PC-3 (cell line): ENCODE measurements around the gene MTCL1. TPM values are rescaled to one million over a fixed set of nuclear protein-coding genes. Genes with fewer than 3 reads are reported as not detected.

Experiments used
- ATAC-seq: fragments of 200-7000 bp; cut with Tn5 transposase; 2 replicates; pipeline ENCODE4 v1.9.1; 2020; ENCODE audit warnings: mild to moderate bottlenecking, moderate library complexity
- BruUV-seq: library from RNA; stranded (reverse); fragments of 400-500 nt; replicated peaks from 2 replicates; lab custom pipeline; 2021; lab: Mats Ljungman, UMichigan
- CTCF ChIA-PET: fragments of 300-600 bp; sonication (Branson Sonifier 250); formaldehyde crosslinking; loops from one replicate; lab custom pipeline; 2022; ENCODE audit warnings: antibody characterized with exemption; lab: Charles Lee
- POLR2A ChIA-PET: fragments of 300-600 bp; sonication (Branson Sonifier 250); formaldehyde crosslinking; loops from one replicate; lab custom pipeline; 2022; ENCODE audit warnings: antibody characterized with exemption; ENCODE audit not compliant: unreplicated experiment; lab: Charles Lee
- DNase-seq: peaks from one replicate; pipeline ENCODE4 v3.0.0-alpha.2; 2015
- H2AFZ ChIP-seq: fragments of 300-600 bp; sonication (generic); 2 replicates; pipeline ENCODE4 v1.6.0; 2016; ENCODE audit warnings: antibody characterized with exemption, low read length
- H3F3A ChIP-seq: fragments of 300-600 bp; sonication (generic); one replicate; pipeline ENCODE4 v1.6.0; 2017; ENCODE audit warnings: antibody characterized with exemption, low read length, control low read depth, mild to moderate bottlenecking; ENCODE audit not compliant: unreplicated experiment
- H3K27ac ChIP-seq: fragments of 300-600 bp; sonication (generic); 2 replicates; pipeline ENCODE4 v1.5.1; 2016; ENCODE audit warnings: mild to moderate bottlenecking, low read length
- H3K27me3 ChIP-seq: fragments of 300-600 bp; sonication (generic); 2 replicates; pipeline ENCODE4 v1.6.1; 2016; ENCODE audit warnings: low read length, mixed read lengths
- H3K36me3 ChIP-seq: fragments of 300-600 bp; sonication (generic); 2 replicates; pipeline ENCODE4 v1.6.1; 2016; ENCODE audit warnings: low read depth, mixed run types, low read length, mixed read lengths
- H3K4me1 ChIP-seq: fragments of 300-600 bp; sonication (generic); 2 replicates; pipeline ENCODE4 v1.5.1; 2016; ENCODE audit warnings: low read length; ENCODE audit not compliant: insufficient read depth
- H3K4me2 ChIP-seq: fragments of 300-600 bp; sonication (generic); 2 replicates; pipeline ENCODE4 v1.6.0; 2016; ENCODE audit warnings: low read length
- H3K4me3 ChIP-seq: fragments of 300-600 bp; sonication (generic); 2 replicates; pipeline ENCODE4 v1.5.1; 2016; ENCODE audit warnings: mild to moderate bottlenecking, low read length, mixed read lengths
- H3K79me2 ChIP-seq: fragments of 300-600 bp; sonication (generic); 2 replicates; pipeline ENCODE4 v1.6.1; 2017; ENCODE audit warnings: low read length, mixed read lengths
- H3K9ac ChIP-seq: fragments of 300-600 bp; sonication (generic); 2 replicates; pipeline ENCODE4 v1.6.0; 2016; ENCODE audit warnings: mild to moderate bottlenecking, low read length
- H3K9me2 ChIP-seq: fragments of 300-600 bp; sonication (generic); replicated peaks from 2 replicates; pipeline ENCODE4 v1.6.1; 2016; ENCODE audit warnings: mixed run types, low read length, mixed read lengths
- H3K9me3 ChIP-seq: fragments of 300-600 bp; sonication (generic); 2 replicates; pipeline ENCODE4 v1.6.1; 2016; ENCODE audit warnings: low read length, mixed read lengths
- H4K20me1 ChIP-seq: fragments of 300-600 bp; sonication (generic); 2 replicates; pipeline ENCODE4 v1.6.1; 2016; ENCODE audit warnings: low read length, mixed read lengths
- CTCF ChIP-seq: fragments of 300-600 bp; sonication (generic); conservative IDR thresholded peaks from 2 replicates; pipeline ENCODE4 v1.5.1; 2017; ENCODE audit warnings: antibody characterized with exemption, low read depth, mild to moderate bottlenecking, low read length
- EZH2 ChIP-seq: fragments of 300-600 bp; sonication (generic); IDR thresholded peaks from one replicate; pipeline ENCODE4 v1.6.1; 2017; ENCODE audit warnings: antibody characterized with exemption, mild to moderate bottlenecking, low read length; ENCODE audit not compliant: unreplicated experiment
- EZH2phosphoT487 ChIP-seq: fragments of 300-600 bp; sonication (generic); IDR thresholded peaks from 2 replicates; pipeline ENCODE4 v1.6.1; 2018; ENCODE audit warnings: mild to moderate bottlenecking, antibody characterized with exemption, low read length, borderline replicate concordance
- intact Hi-C: fragments of 100-400 bp; cut with micrococcal nuclease; formaldehyde crosslinking; loops from 2 replicates; pipeline ENCODE4 v1.9.0; 2023
- total RNA-seq: library from RNA; depleted of rRNA; stranded (reverse); fragments of >200 nt; gene quantifications from 2 replicates; pipeline ENCODE4 v1.2.3, GENCODE V29; 2014

Gene MTCL1
- total RNA-seq, 1 experiment from 2014 or later, result 33.1 TPM

GRCh38 chr18:8722946-8723820 lies 17.8 kb downstream of the MTCL1 start:
- no peak overlapping the region for H3K27ac ChIP-seq
- no peaks in the 10 kb centered on the region for H4K20me1 ChIP-seq
- TF ChIP-seq EZH2 (no peak), EZH2phosphoT487 (no peak), CTCF (no peak)
- intact Hi-C loops, result no loop called here
- H3K9me2 ChIP-seq, result no peaks in the 10 kb centered on the region
- peaks cover 19% of the 10 kb centered on the region; the same call in 1 of the 2 replicates for H3K36me3 ChIP-seq
- ChIA-PET POLR2A (no interaction called here), CTCF (no interaction called here)
- no peak overlapping the region for H3K4me3 ChIP-seq
- BruUV-seq, result no TSS peak
- H3K9ac ChIP-seq, result no peak overlapping the region
- H3K4me2 ChIP-seq, result no peak overlapping the region
- no peaks in the 10 kb centered on the region for H3F3A ChIP-seq
- no peaks in the 10 kb centered on the region for H3K27me3 ChIP-seq
- H2AFZ ChIP-seq, result no peak overlapping the region
- peaks cover 8% of the 10 kb centered on the region; the same call in 1 of the 2 replicates for H3K4me1 ChIP-seq
- ATAC-seq (no peak), DNase-seq (no peak)
- H3K79me2 ChIP-seq, result peaks cover 37% of the 10 kb centered on the region
- no peaks in the 10 kb centered on the region for H3K9me3 ChIP-seq

- CTCF ChIA-PET, result no interaction called here
- H3K9ac ChIP-seq, result no peak overlapping the region
- H3K79me2 ChIP-seq, result peaks cover 31% of the 10 kb centered on the region; the same call in 1 of the 2 replicates
- no peaks in the 10 kb centered on the region for H3F3A ChIP-seq
- no peak overlapping the region for H3K27ac ChIP-seq
- no peaks in the 10 kb centered on the region for H3K27me3 ChIP-seq
- H3K9me3 ChIP-seq, result no peaks in the 10 kb centered on the region
- no peaks in the 10 kb centered on the region for H4K20me1 ChIP-seq
- no peak overlapping the region for H3K4me2 ChIP-seq
- TF ChIP-seq EZH2phosphoT487 (no peak), CTCF (no peak), EZH2 (no peak)
- intact Hi-C loops, result no loop called here
- no peaks in the 10 kb centered on the region for H3K9me2 ChIP-seq
- H3K4me3 ChIP-seq, result no peak overlapping the region
- H3K4me1 ChIP-seq, result peaks cover 8% of the 10 kb centered on the region; the same call in 1 of the 2 replicates
- DNase-seq (no peak), ATAC-seq (no peak)
- no TSS peak for BruUV-seq
- POLR2A ChIA-PET, result no interaction called here
- peaks cover 14% of the 10 kb centered on the region; the same call in 1 of the 2 replicates for H3K36me3 ChIP-seq
- no peak overlapping the region for H2AFZ ChIP-seq
Observed at GRCh38 chr18:8724452-8724851, 19.1 kb downstream of the MTCL1 start.

GRCh38 chr18:8726281-8726680 lies 20.9 kb downstream of the MTCL1 start:
- Histone ChIP-seq H3K9me2 (no peaks in the 10 kb centered on the region), H3K79me2 (peaks cover 31% of the 10 kb centered on the region; the same call in 1 of the 2 replicates), H3K36me3 (peaks cover 9% of the 10 kb centered on the region; the same call in 1 of the 2 replicates), H3K9me3 (no peaks in the 10 kb centered on the region), H3K4me1 (peaks cover 22% of the 10 kb centered on the region), H3K4me3 (no peak overlapping the region), H4K20me1 (no peaks in the 10 kb centered on the region), H3K27me3 (no peaks in the 10 kb centered on the region), H3F3A (peaks cover 6% of the 10 kb centered on the region), H3K4me2 (no peak overlapping the region), H2AFZ (no peak overlapping the region), H3K27ac (no peak overlapping the region), H3K9ac (no peak overlapping the region)
- ChIA-PET POLR2A (interaction anchor here (0.6 kb wide), 1 partner anchor 287 kb away, joined by 13 read pairs; no protein-coding TSS in a partner anchor), CTCF (interaction anchor here (0.7 kb wide), 1 partner anchor 74 kb away, joined by 6 read pairs; no protein-coding TSS in a partner anchor)
- BruUV-seq, result no TSS peak
- DNase-seq (no peak), ATAC-seq (no peak)
- TF ChIP-seq EZH2 (no peak), CTCF (no peak), EZH2phosphoT487 (no peak)
- intact Hi-C loops, result no loop called here
